HepG2 (cell line): ENCODE results near the gene RNPEPL1. TPM values are rescaled to one million over a fixed set of nuclear protein-coding genes. Genes with fewer than 3 reads are reported as not detected.

Experiments
- AGO2 ChIP-seq: fragments of 200-400 bp; formaldehyde crosslinking; optimal IDR thresholded peaks from 2 replicates; pipeline ENCODE3; 2017; ENCODE audit warnings: mild to moderate bottlenecking, low read depth, low read length, moderate library complexity
- FOXP1 ChIP-seq, 2 experiments: fragments of 450-650 bp in 1 of 2; IDR thresholded peaks; 2 replicates each; pipeline ENCODE4 v1.6.1; 2017 to 2018; ENCODE audit warnings: antibody characterized with exemption in 1 of 2
- HMGA1 ChIP-seq: sonication (generic); formaldehyde crosslinking; conservative IDR thresholded peaks from 2 replicates; pipeline ENCODE4 v1.4.0; 2020; ENCODE audit warnings: missing genetic modification reagents
- HMGXB4 ChIP-seq, 2 experiments: sonication (generic) in 1 of 2; formaldehyde crosslinking in 1 of 2; IDR thresholded peaks; 2 replicates each; pipeline versions ENCODE4 v1.4.0 to v1.6.1; 2018 to 2020; ENCODE audit warnings: missing genetic modification reagents in 2 of 2, borderline replicate concordance in 1 of 2, low read depth in 1 of 2, mild to moderate bottlenecking in 1 of 2, missing biosample characterization in 1 of 2
- IKZF4 ChIP-seq: sonication (generic); formaldehyde crosslinking; IDR thresholded peaks from 2 replicates; pipeline ENCODE4 v1.5.1; 2020; ENCODE audit warnings: borderline replicate concordance, mild to moderate bottlenecking, low read depth, missing genetic modification reagents; ENCODE audit errors: not compliant biosample characterization
- KDM5A ChIP-seq: fragments of 200-600 bp; sonication (generic); IDR thresholded peaks from 2 replicates; pipeline ENCODE4 v1.7.0; 2018; ENCODE audit warnings: antibody characterized with exemption, mild to moderate bottlenecking, low read length, borderline replicate concordance
- NR2F6 ChIP-seq, 2 experiments: IDR thresholded peaks; 2 replicates each; pipeline ENCODE4 v1.6.1; 2016; ENCODE audit warnings: antibody characterized with exemption in 1 of 2, mild to moderate bottlenecking in 1 of 2
- PPARG ChIP-seq: conservative IDR thresholded peaks from 2 replicates; pipeline ENCODE4 v1.6.1; 2016; ENCODE audit warnings: missing biosample characterization, missing genetic modification reagents
- RBAK ChIP-seq: sonication (generic); formaldehyde crosslinking; IDR thresholded peaks from 2 replicates; pipeline ENCODE4 v1.5.1; 2020; ENCODE audit warnings: mild to moderate bottlenecking, missing genetic modification reagents
- SATB2 ChIP-seq: sonication (generic); formaldehyde crosslinking; IDR thresholded peaks from 2 replicates; pipeline ENCODE4 v1.5.0; 2020; ENCODE audit warnings: missing genetic modification reagents
- STAT5B ChIP-seq: sonication (generic); formaldehyde crosslinking; IDR thresholded peaks from 2 replicates; pipeline ENCODE4 v1.4.0; 2020; ENCODE audit warnings: missing genetic modification reagents
- ZBTB42 ChIP-seq: sonication (generic); formaldehyde crosslinking; IDR thresholded peaks from 2 replicates; pipeline ENCODE4 v1.5.0; 2020; ENCODE audit warnings: mild to moderate bottlenecking, missing genetic modification reagents
- ZC3H13 ChIP-seq: sonication (generic); formaldehyde crosslinking; IDR thresholded peaks from 2 replicates; pipeline ENCODE4 v1.8.1; 2023; ENCODE audit warnings: mild to moderate bottlenecking, missing genetic modification reagents, moderate library complexity
- ZMYM4 ChIP-seq: sonication (generic); formaldehyde crosslinking; IDR thresholded peaks from 2 replicates; pipeline ENCODE4 v1.8.1; 2023; ENCODE audit warnings: mild to moderate bottlenecking, missing genetic modification reagents
- ZNF124 ChIP-seq: sonication (generic); formaldehyde crosslinking; IDR thresholded peaks from 2 replicates; pipeline ENCODE4 v1.4.0; 2020; ENCODE audit warnings: missing genetic modification reagents
- ZNF264 ChIP-seq: sonication (generic); formaldehyde crosslinking; IDR thresholded peaks from 2 replicates; pipeline ENCODE4 v1.4.0; 2020; ENCODE audit warnings: missing genetic modification reagents
- ZNF282 ChIP-seq: fragments of 450-650 bp; IDR thresholded peaks from 2 replicates; pipeline ENCODE4 v1.6.1; 2018; ENCODE audit not compliant: partially characterized antibody
- ZNF776 ChIP-seq: sonication (generic); formaldehyde crosslinking; IDR thresholded peaks from 2 replicates; pipeline ENCODE4 v1.4.0; 2020; ENCODE audit warnings: mild to moderate bottlenecking, missing genetic modification reagents
- ZNF83 ChIP-seq: sonication (generic); formaldehyde crosslinking; IDR thresholded peaks from 2 replicates; pipeline ENCODE4 v1.4.0; 2020; ENCODE audit warnings: missing genetic modification reagents, mild to moderate bottlenecking, borderline replicate concordance
- ZXDC ChIP-seq: sonication (generic); formaldehyde crosslinking; IDR thresholded peaks from 2 replicates; pipeline ENCODE4 v1.5.0; 2020; ENCODE audit warnings: mild to moderate bottlenecking, missing genetic modification reagents
- polyA plus RNA-seq, 8 experiments: library from polyadenylated mRNA; depleted of rRNA in 3 of 8; stranded (reverse) in 7 of 8; unstranded in 1 of 8; fragments of >200 nt; fragmentation: Illumina TruSeq in 4 of 8; extraction: Trizol in 4 of 8; gene quantifications; 2 replicates each; pipeline versions ENCODE4 v1.2.1 to v1.2.3, GENCODE V29; 2011 to 2016; ENCODE audit warnings: low read depth in 4 of 8, missing spikeins in 1 of 8, mixed read lengths in 1 of 8; ENCODE audit not compliant: insufficient read depth in 1 of 8
- total RNA-seq, 5 experiments: library from RNA; depleted of rRNA; stranded (reverse); fragments of >200 nt; fragmentation: Illumina TruSeq; extraction: Trizol; gene quantifications; 2 replicates each; pipeline ENCODE4 v1.2.3, GENCODE V29; 2016; ENCODE audit warnings: low read depth in 1 of 5
- TF ChIP-seq, protein P1 (sequence below), 2 experiments: sonication (generic) in 1 of 2; formaldehyde crosslinking in 1 of 2; IDR thresholded peaks; 2 replicates each; pipeline versions ENCODE4 v1.4.0 to v1.6.1; 2016 to 2020; ENCODE audit warnings: borderline replicate concordance in 1 of 2, low read depth in 1 of 2, mild to moderate bottlenecking in 1 of 2, missing genetic modification reagents in 1 of 2

The RNPEPL1 gene
- total and polyA plus RNA-seq, 2 of the 13 experiments (the other 11 are each of a cell fraction or from before 2014, with no cell fraction given) = 13.0 to 18.0 TPM

DNA sequence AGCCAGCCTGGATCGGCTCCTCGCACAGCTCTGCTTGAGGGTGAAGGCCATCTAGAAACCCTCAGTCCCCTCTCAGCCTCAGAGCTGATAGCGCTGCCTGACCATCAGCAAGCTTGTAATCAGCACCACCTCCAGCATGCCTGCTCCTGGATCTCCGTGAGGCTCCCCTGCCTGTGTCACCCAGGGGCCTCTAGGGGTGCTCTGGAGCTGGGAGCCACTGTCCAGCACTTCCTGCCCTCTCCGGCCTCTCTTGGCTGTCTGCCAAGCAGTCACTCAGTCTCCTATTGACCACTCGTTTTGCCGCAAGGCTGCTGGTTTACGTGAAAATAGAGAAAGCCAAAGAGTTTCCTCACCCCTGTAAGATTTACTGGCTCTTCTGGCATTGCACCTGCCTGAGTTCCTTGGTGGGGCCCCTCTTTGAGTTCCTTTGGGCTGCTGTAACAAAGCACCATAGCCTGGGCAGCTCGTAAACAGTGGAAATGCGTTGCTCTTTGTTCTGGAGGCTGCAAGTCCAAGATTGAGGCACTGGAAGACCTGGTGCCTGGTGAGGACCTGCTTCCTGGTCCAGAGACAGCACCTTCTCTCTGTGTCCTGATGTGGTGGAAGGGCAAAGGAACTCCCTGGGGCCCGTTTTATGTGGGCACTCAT lies 36.1 kb downstream of the RNPEPL1 start (continued):
- TF ChIP-seq, protein P1, sequence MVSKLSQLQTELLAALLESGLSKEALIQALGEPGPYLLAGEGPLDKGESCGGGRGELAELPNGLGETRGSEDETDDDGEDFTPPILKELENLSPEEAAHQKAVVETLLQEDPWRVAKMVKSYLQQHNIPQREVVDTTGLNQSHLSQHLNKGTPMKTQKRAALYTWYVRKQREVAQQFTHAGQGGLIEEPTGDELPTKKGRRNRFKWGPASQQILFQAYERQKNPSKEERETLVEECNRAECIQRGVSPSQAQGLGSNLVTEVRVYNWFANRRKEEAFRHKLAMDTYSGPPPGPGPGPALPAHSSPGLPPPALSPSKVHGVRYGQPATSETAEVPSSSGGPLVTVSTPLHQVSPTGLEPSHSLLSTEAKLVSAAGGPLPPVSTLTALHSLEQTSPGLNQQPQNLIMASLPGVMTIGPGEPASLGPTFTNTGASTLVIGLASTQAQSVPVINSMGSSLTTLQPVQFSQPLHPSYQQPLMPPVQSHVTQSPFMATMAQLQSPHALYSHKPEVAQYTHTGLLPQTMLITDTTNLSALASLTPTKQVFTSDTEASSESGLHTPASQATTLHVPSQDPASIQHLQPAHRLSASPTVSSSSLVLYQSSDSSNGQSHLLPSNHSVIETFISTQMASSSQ (IDR thresholded peaks at IDR 0.05; ENCODE audit: low read depth) = no peak
- TF ChIP-seq, protein P1 (CRISPR knock-in tag; IDR thresholded peaks at IDR 0.05; ENCODE audit: borderline replicate concordance) = no peak
- TF ChIP-seq HMGA1 (no peak), ZNF124 (CRISPR knock-in tag) (peak; percentile 81; the same call in 1 of the 2 replicates), ZNF282 (no peak), AGO2 (no peak), IKZF4 (CRISPR knock-in tag) (no peak), HMGXB4 (CRISPR knock-in tag; IDR thresholded peaks at IDR 0.05; ENCODE audit: borderline replicate concordance in 1 of 2, low read depth in 1 of 2) (peak; percentile 81 to 88), NR2F6 (IDR thresholded peaks at IDR 0.05) (peak; percentile 36; the same call in 1 of the 2 replicates), NR2F6 (CRISPR knock-in tag; IDR thresholded peaks at IDR 0.05) (peak; percentile 79), ZNF776 (CRISPR knock-in tag) (no peak), STAT5B (CRISPR knock-in tag) (no peak), SATB2 (CRISPR knock-in tag) (no peak), RBAK (CRISPR knock-in tag) (no peak), ZXDC (CRISPR knock-in tag) (no peak), KDM5A (peak; percentile 47; the same call in 1 of the 2 replicates), PPARG (CRISPR knock-in tag) (peak; percentile 61; the same call in 1 of the 2 replicates), ZNF83 (CRISPR knock-in tag) (no peak), ZC3H13 (no peak), FOXP1 (IDR thresholded peaks at IDR 0.05) (no peak), FOXP1 (CRISPR knock-in tag; IDR thresholded peaks at IDR 0.05) (0 out of 2 replicates have a peak, but pooled peaks have one; percentile 44), ZMYM4 (CRISPR knock-in tag) (peak; percentile 97), ZNF264 (peak; percentile 60; the same call in 1 of the 2 replicates), ZBTB42 (CRISPR knock-in tag) (0 out of 2 replicates have a peak, but pooled peaks have one; percentile 31)
